ENCODE results near the gene RAB5A.

DNA sequence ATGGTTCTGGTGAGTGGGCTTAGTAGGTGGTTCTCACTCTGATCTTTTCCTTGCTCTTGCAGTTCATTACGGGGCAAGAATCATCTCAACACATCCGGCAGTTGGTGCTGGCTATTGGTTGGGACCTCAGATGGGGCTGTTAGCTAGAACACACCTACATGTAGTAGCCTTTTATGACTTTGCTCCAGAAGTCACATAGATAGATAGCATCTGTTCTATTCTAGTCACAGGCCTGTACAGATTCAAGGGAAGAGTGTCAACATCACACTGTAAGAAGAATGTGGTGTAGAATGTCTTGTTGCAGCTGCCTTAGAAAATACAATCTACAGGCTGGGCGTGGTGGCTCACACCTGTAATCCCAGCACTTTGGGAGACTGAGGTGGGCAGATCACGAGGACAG lies 15.1 kb downstream of the RAB5A start:
- TF ChIP-seq POLR2AphosphoS5 (IDR thresholded peaks at IDR 0.05; ENCODE audit: low read depth, low read length) (no peak), TAF1 (IDR thresholded peaks at IDR 0.05; ENCODE audit: borderline replicate concordance, low read depth, low read length) (no peak)
